Measurements from ENCODE around the gene SOD1.

SOD1 gene

DNA sequence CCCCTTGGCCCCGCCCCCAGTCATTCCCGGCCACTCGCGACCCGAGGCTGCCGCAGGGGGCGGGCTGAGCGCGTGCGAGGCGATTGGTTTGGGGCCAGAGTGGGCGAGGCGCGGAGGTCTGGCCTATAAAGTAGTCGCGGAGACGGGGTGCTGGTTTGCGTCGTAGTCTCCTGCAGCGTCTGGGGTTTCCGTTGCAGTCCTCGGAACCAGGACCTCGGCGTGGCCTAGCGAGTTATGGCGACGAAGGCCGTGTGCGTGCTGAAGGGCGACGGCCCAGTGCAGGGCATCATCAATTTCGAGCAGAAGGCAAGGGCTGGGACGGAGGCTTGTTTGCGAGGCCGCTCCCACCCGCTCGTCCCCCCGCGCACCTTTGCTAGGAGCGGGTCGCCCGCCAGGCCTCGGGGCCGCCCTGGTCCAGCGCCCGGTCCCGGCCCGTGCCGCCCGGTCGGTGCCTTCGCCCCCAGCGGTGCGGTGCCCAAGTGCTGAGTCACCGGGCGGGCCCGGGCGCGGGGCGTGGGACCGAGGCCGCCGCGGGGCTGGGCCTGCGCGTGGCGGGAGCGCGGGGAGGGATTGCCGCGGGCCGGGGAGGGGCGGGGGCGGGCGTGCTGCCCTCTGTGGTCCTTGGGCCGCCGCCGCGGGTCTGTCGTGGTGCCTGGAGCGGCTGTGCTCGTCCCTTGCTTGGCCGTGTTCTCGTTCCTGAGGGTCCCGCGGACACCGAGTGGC, at the start of gene SOD1:
Gene SOD1, plus strand, starts transcription at position 158 of the 723 bp plus-strand sequence. Its CDS starts 77 bp downstream, at position 235.
- peaks cover 9% of the 10 kb centered on the region in 2 donors for H3K36me3 ChIP-seq (ENCODE audit: control insufficient read depth in 2 of 2, insufficient read depth in 2 of 2, low read length in 2 of 2)
- H3K27me3 ChIP-seq (ENCODE audit: control insufficient read depth in 2 of 2, insufficient read depth in 2 of 2, low read length in 2 of 2): no peaks in the 10 kb centered on the region
- peak within 1 kb of the TSS; percentile 91 for H3K27ac ChIP-seq (ENCODE audit: low read depth in 2 of 2, low read length in 2 of 2)
- H3K9me3 ChIP-seq (ENCODE audit: control insufficient read depth in 2 of 2, low read length in 2 of 2): no peaks in the 10 kb centered on the region
- peak within 1 kb of the TSS; percentile 80 to 92 for H3K4me3 ChIP-seq (ENCODE audit: low read length in 2 of 2)
- peaks cover 20 to 24% of the 10 kb centered on the region in 2 donors for H3K4me1 ChIP-seq (ENCODE audit: control insufficient read depth in 2 of 2, insufficient read depth in 2 of 2, low read length in 2 of 2)
- peak within 1 kb of the TSS; percentile 75 to 79 for H3K9ac ChIP-seq (ENCODE audit: low read depth in 1 of 2, low read length in 2 of 2)

- Histone ChIP-seq H3K4me3 (ENCODE audit: low read length in 2 of 2) (no peak overlapping the region), H3K9me3 (ENCODE audit: control insufficient read depth in 2 of 2, low read length in 2 of 2) (no peaks in the 10 kb centered on the region), H3K36me3 (ENCODE audit: control insufficient read depth in 2 of 2, insufficient read depth in 2 of 2, low read length in 2 of 2) (no peaks in the 10 kb centered on the region), H3K27ac (ENCODE audit: low read depth in 2 of 2, low read length in 2 of 2) (no peak overlapping the region), H3K4me1 (ENCODE audit: control insufficient read depth in 2 of 2, insufficient read depth in 2 of 2, low read length in 2 of 2) (no peaks in the 10 kb centered on the region), H3K9ac (ENCODE audit: low read depth in 1 of 2, low read length in 2 of 2) (no peak overlapping the region), H3K27me3 (ENCODE audit: control insufficient read depth in 2 of 2, insufficient read depth in 2 of 2, low read length in 2 of 2) (no peaks in the 10 kb centered on the region)
Measured at GRCh38 chr21:31611445-31611844, 48.0 kb upstream of the SOD1 start.

DNA sequence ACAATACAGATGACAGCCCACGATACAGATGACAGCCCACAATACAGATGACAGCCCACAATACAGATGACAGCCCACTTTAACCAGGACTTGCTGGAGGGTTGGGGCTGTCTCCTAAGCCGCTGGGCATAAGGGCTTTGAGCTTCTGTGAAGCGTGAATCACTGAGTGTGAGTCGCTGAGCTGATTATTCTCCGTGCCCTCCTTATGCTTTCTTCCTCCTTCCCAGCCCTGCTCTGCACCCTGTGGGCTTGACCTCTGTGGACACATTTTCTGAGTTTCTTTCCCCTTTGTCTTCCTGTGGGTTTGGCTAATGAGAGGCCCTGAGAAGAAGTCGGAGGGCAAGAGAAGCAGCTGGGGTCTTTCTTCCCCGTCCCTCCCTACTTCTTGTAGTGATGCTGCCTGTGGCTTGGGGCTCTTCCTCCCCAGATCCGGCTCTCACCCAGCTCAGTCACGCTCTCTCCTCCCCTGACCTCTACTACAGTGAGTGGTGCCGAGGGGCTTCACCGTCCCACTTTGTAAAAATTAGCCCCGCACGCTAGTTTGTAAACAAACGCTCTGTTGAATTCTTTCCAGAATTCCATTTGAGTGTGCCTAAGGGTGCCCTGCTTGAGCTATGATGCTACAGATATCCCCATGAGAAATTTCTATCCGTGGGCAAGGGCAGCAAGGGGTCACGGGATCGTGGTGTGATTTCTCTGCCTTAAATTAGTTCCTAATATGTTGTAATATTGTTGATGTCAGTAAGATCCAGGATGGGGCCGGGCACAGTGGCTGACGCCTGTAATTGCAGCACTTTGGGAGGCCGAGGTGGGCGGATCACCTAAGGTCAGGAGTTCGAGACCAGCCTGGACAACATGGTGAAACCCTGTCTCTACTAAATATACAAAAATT, 46.4 kb upstream of the SOD1 start:
- Histone ChIP-seq H3K9ac (ENCODE audit: low read depth in 1 of 2, low read length in 2 of 2) (no peak overlapping the region), H3K36me3 (ENCODE audit: control insufficient read depth in 2 of 2, insufficient read depth in 2 of 2, low read length in 2 of 2) (no peaks in the 10 kb centered on the region), H3K4me1 (ENCODE audit: control insufficient read depth in 2 of 2, insufficient read depth in 2 of 2, low read length in 2 of 2) (no peaks in the 10 kb centered on the region), H3K4me3 (ENCODE audit: low read length in 2 of 2) (no peak overlapping the region), H3K9me3 (ENCODE audit: control insufficient read depth in 2 of 2, low read length in 2 of 2) (no peaks in the 10 kb centered on the region), H3K27ac (ENCODE audit: low read depth in 2 of 2, low read length in 2 of 2) (no peak overlapping the region), H3K27me3 (ENCODE audit: control insufficient read depth in 2 of 2, insufficient read depth in 2 of 2, low read length in 2 of 2) (no peaks in the 10 kb centered on the region)

GRCh38 chr21:31614705-31615104, 44.8 kb upstream of the SOD1 start:
- Histone ChIP-seq H3K9ac (ENCODE audit: low read depth in 1 of 2, low read length in 2 of 2) (no peak overlapping the region), H3K9me3 (ENCODE audit: control insufficient read depth in 2 of 2, low read length in 2 of 2) (no peaks in the 10 kb centered on the region), H3K4me1 (ENCODE audit: control insufficient read depth in 2 of 2, insufficient read depth in 2 of 2, low read length in 2 of 2) (no peaks in the 10 kb centered on the region), H3K27me3 (ENCODE audit: control insufficient read depth in 2 of 2, insufficient read depth in 2 of 2, low read length in 2 of 2) (no peaks in the 10 kb centered on the region), H3K27ac (ENCODE audit: low read depth in 2 of 2, low read length in 2 of 2) (no peak overlapping the region), H3K36me3 (ENCODE audit: control insufficient read depth in 2 of 2, insufficient read depth in 2 of 2, low read length in 2 of 2) (no peaks in the 10 kb centered on the region), H3K4me3 (ENCODE audit: low read length in 2 of 2) (no peak overlapping the region)

DNA sequence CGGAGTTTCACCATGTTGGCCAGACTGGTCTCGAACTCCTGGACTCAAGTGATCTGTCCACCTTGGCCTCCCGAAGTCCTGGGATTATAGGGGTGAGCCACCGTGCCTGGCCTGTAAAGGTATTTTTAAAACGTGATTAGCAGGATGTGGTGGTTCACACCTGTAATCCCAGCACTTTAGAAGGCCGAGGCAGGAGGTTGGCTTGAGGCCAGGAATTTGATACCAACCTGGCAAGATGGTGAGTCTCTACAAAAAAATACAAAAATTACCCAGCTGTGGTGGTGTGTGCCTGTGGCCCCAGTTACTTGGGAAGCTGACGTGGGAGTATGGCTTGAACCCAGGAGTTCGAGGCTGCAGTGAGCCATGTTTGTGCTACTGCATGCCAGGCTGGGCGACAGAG, 43.3 kb upstream of the SOD1 start:
- H3K9me3 ChIP-seq (ENCODE audit: control insufficient read depth in 2 of 2, low read length in 2 of 2): no peaks in the 10 kb centered on the region
- no peak overlapping the region for H3K9ac ChIP-seq (ENCODE audit: low read depth in 1 of 2, low read length in 2 of 2)
- no peaks in the 10 kb centered on the region for H3K36me3 ChIP-seq (ENCODE audit: control insufficient read depth in 2 of 2, insufficient read depth in 2 of 2, low read length in 2 of 2)
- no peaks in the 10 kb centered on the region for H3K27me3 ChIP-seq (ENCODE audit: control insufficient read depth in 2 of 2, insufficient read depth in 2 of 2, low read length in 2 of 2)
- H3K4me3 ChIP-seq (ENCODE audit: low read length in 2 of 2): no peak overlapping the region
- no peak overlapping the region for H3K27ac ChIP-seq (ENCODE audit: low read depth in 2 of 2, low read length in 2 of 2)
- H3K4me1 ChIP-seq (ENCODE audit: control insufficient read depth in 2 of 2, insufficient read depth in 2 of 2, low read length in 2 of 2): no peaks in the 10 kb centered on the region

DNA sequence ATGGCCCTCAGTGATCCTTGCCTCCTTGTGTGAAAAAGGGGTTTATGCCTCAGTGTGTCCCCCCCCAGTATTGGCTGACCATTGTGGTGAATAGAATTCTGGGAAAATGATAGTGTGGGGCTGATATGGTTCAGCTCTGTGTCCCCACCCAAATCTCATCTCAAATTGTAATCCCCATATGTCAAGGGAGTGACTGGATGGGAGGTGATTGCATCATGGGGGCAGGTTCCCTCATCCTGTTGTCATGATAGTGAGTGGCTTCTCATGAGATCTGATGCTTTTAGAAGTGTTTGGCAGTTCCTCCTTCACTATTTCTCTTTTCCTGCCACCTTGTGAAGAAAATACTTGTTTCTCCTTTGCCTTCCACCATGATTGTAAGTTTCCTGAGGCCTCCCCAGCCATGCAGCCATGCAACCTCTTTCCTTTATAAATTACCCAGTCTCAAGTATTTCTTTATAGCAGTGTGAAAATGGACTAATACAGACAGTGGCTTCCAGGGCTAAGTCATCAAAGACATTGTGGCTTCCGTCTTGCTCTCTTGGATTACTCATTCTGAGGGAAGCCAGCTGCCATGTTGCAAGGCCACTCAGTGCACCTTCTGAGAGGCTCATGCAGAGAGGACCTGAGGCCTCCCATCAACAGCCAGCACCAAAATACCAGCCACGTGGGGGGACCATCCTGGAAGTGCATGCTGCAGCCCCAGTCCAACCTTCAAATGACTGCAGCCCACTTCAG, 40.6 kb upstream of the SOD1 start:
- H3K9me3 ChIP-seq (ENCODE audit: control insufficient read depth in 2 of 2, low read length in 2 of 2): no peaks in the 10 kb centered on the region
- no peaks in the 10 kb centered on the region for H3K27me3 ChIP-seq (ENCODE audit: control insufficient read depth in 2 of 2, insufficient read depth in 2 of 2, low read length in 2 of 2)
- no peak overlapping the region for H3K27ac ChIP-seq (ENCODE audit: low read depth in 2 of 2, low read length in 2 of 2)
- H3K36me3 ChIP-seq (ENCODE audit: control insufficient read depth in 2 of 2, insufficient read depth in 2 of 2, low read length in 2 of 2): no peaks in the 10 kb centered on the region
- H3K9ac ChIP-seq (ENCODE audit: low read depth in 1 of 2, low read length in 2 of 2): no peak overlapping the region
- no peak overlapping the region for H3K4me3 ChIP-seq (ENCODE audit: low read length in 2 of 2)
- H3K4me1 ChIP-seq (ENCODE audit: control insufficient read depth in 2 of 2, insufficient read depth in 2 of 2, low read length in 2 of 2): no peaks in the 10 kb centered on the region

- H3K27ac ChIP-seq (ENCODE audit: low read depth in 2 of 2, low read length in 2 of 2): no peak overlapping the region
- no peaks in the 10 kb centered on the region for H3K4me1 ChIP-seq (ENCODE audit: control insufficient read depth in 2 of 2, insufficient read depth in 2 of 2, low read length in 2 of 2)
- no peak overlapping the region for H3K9ac ChIP-seq (ENCODE audit: low read depth in 1 of 2, low read length in 2 of 2)
- no peaks in the 10 kb centered on the region for H3K9me3 ChIP-seq (ENCODE audit: control insufficient read depth in 2 of 2, low read length in 2 of 2)
- no peaks in the 10 kb centered on the region for H3K36me3 ChIP-seq (ENCODE audit: control insufficient read depth in 2 of 2, insufficient read depth in 2 of 2, low read length in 2 of 2)
- no peaks in the 10 kb centered on the region for H3K27me3 ChIP-seq (ENCODE audit: control insufficient read depth in 2 of 2, insufficient read depth in 2 of 2, low read length in 2 of 2)
- H3K4me3 ChIP-seq (ENCODE audit: low read length in 2 of 2): no peak overlapping the region
Measured at GRCh38 chr21:31622397-31622796, 37.1 kb upstream of the SOD1 start.

DNA sequence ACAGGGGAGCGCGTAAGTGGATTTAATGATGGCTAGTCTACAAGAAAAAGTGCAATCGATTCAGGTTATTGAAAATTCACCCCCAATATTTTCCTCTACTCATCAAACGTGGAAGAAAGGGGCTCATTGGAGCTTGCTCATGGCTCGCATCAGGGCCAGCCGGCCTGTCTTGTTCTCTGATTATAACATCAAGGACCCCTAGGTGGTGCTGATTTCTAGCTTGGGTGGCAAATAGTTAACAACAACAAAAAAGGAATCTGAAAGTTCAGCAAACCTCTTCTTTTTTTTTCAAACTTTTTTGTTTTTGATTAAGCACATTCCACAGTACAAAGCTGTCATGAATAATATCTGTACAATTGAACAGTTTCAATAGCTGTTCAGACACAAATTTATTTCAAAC, 35.8 kb upstream of the SOD1 start:
- no peaks in the 10 kb centered on the region for H3K9me3 ChIP-seq (ENCODE audit: control insufficient read depth in 2 of 2, low read length in 2 of 2)
- no peak overlapping the region for H3K27ac ChIP-seq (ENCODE audit: low read depth in 2 of 2, low read length in 2 of 2)
- H3K27me3 ChIP-seq (ENCODE audit: control insufficient read depth in 2 of 2, insufficient read depth in 2 of 2, low read length in 2 of 2): no peaks in the 10 kb centered on the region
- H3K4me1 ChIP-seq (ENCODE audit: control insufficient read depth in 2 of 2, insufficient read depth in 2 of 2, low read length in 2 of 2): no peaks in the 10 kb centered on the region
- no peak overlapping the region for H3K4me3 ChIP-seq (ENCODE audit: low read length in 2 of 2)
- no peaks in the 10 kb centered on the region for H3K36me3 ChIP-seq (ENCODE audit: control insufficient read depth in 2 of 2, insufficient read depth in 2 of 2, low read length in 2 of 2)
- H3K9ac ChIP-seq (ENCODE audit: low read depth in 1 of 2, low read length in 2 of 2): no peak overlapping the region

DNA sequence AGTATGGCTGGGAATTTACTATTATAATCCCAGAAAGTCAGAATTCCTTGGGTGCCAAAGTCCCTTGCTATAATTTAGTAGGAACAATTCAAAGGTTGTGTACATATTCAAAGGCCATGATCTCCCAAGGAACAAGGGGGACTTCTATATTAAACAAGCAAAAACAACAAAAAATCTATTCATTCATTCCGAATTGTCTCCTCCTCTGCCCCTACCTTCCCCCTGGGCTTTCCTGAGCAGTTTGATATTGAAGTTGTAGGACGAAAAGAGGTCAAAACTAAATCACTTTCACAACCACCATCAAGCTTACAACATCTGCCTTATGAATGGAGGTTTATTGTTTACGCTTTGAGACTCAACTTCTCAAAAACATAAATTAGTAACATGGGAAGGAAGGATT, 35.3 kb upstream of the SOD1 start:
- Histone ChIP-seq H3K4me1 (ENCODE audit: control insufficient read depth in 2 of 2, insufficient read depth in 2 of 2, low read length in 2 of 2) (no peaks in the 10 kb centered on the region), H3K9me3 (ENCODE audit: control insufficient read depth in 2 of 2, low read length in 2 of 2) (no peaks in the 10 kb centered on the region), H3K36me3 (ENCODE audit: control insufficient read depth in 2 of 2, insufficient read depth in 2 of 2, low read length in 2 of 2) (no peaks in the 10 kb centered on the region), H3K27me3 (ENCODE audit: control insufficient read depth in 2 of 2, insufficient read depth in 2 of 2, low read length in 2 of 2) (no peaks in the 10 kb centered on the region), H3K27ac (ENCODE audit: low read depth in 2 of 2, low read length in 2 of 2) (no peak overlapping the region), H3K9ac (ENCODE audit: low read depth in 1 of 2, low read length in 2 of 2) (no peak overlapping the region), H3K4me3 (ENCODE audit: low read length in 2 of 2) (no peak overlapping the region)
